Skeletal muscle satellite cell (primary cell): ENCODE measurements around the gene SPATA2L.
"Not testable (repeated sequence)": the region's sequence is repeated elsewhere in the genome, so short reads cannot be mapped to it uniquely, and the experiment has no call there.

Experiments used
- H3K27me3 ChIP-seq: 2 replicates; pipeline ENCODE4 v1.7.0; 2013; ENCODE audit warnings: low read length; ENCODE audit not compliant: control insufficient read depth, insufficient read depth
- H3K36me3 ChIP-seq: 2 replicates; pipeline ENCODE4 v1.7.0; 2013; ENCODE audit warnings: mild to moderate bottlenecking, control low read depth, low read length; ENCODE audit not compliant: insufficient read depth
- H3K4me1 ChIP-seq: 2 replicates; pipeline ENCODE4 v1.7.0; 2013; ENCODE audit warnings: low read length; ENCODE audit not compliant: control insufficient read depth, insufficient read depth
- H3K4me2 ChIP-seq: 2 replicates; pipeline ENCODE4 v1.7.0; 2013; ENCODE audit warnings: mild to moderate bottlenecking, low read length
- H3K4me3 ChIP-seq: 2 replicates; pipeline ENCODE4 v1.7.0; 2013; ENCODE audit warnings: low read length
- H3K9ac ChIP-seq: 2 replicates; pipeline ENCODE4 v1.7.0; 2013; ENCODE audit warnings: mild to moderate bottlenecking, low read depth, low read length, moderate library complexity
- H3K9me3 ChIP-seq: replicated peaks from 2 replicates; pipeline ENCODE4 v1.7.0; 2013; ENCODE audit warnings: mild to moderate bottlenecking, control low read depth, low read length

The SPATA2L gene

DNA sequence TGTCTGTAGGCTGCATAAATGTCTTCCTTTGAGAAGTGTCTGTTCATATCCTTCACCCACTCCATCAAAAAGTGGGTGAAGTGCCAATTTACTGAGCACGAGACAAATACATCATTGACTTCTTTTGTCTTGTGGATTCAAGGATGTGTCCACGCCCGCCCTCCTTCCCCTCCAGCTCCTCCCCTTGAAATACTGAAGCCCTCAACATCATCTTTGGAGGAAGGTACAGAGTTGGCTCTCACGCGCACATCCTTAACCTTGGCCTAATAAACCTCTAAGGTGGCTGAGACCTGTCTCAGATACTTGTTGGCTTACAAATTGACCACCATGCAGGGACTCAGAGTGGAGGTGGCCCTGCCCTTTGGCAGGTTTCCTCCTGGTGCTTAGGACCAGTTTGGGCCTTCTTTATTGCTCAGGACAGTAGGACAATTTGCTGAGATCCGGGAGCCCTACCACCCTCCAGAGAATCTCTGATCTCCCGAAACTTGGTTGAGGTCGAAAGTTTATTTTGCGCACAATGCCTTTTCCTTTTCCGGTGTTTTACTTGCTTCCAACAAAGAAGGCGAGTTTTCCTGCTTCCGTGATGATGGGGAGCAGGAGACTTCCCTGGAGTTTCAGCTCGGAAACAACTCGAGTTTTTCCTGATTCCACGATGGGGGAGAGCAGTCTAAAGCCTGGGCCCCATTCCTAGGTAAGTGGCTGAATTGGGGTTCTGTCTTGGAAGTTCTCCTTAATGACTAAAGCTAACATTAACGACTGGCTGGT is 29.1 kb downstream of the SPATA2L start:
- no peaks in the 10 kb centered on the region for H3K27me3 ChIP-seq
- H3K4me2 ChIP-seq = no peak overlapping the region
- H3K4me3 ChIP-seq = no peak overlapping the region
- no peaks in the 10 kb centered on the region for H3K36me3 ChIP-seq
- no peak overlapping the region for H3K9ac ChIP-seq
- H3K4me1 ChIP-seq = peaks cover 5% of the 10 kb centered on the region
- H3K9me3 ChIP-seq = no peaks in the 10 kb centered on the region

DNA sequence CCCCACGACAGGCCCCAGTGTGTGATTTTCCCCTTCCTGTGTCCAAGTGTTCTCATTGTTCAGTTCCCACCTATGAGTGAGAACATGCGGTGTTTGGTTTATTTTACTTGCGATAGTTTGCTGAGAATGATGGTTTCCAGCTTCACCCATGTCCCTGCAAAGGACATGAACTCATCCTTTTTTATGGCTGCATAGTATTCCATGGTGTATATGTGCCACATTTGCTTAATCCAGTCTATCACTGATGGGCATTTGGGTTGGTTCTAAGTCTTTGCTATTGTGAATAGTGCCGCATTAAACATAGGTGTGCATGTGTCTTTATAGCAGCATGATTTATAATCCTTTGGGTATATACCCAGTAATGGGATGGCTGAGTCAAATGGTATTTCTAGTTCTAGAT is 29.9 kb downstream of the SPATA2L start:
- H3K4me1 ChIP-seq, H3K9me3 ChIP-seq, H3K36me3 ChIP-seq: not testable (repeated sequence)

GRCh38 chr16:89670496-89671431 is 30.7 kb downstream of the SPATA2L start:
- H3K9ac ChIP-seq = no peak overlapping the region
- no peaks in the 10 kb centered on the region for H3K9me3 ChIP-seq

More for the DNA sequence above, 29.9 kb downstream of the SPATA2L start:
- H3K4me3 ChIP-seq, H3K27me3 ChIP-seq, H3K4me2 ChIP-seq, H3K9ac ChIP-seq: not testable (repeated sequence)

GRCh38 chr16:89669755-89670154 is 31.8 kb downstream of the SPATA2L start:
- Histone ChIP-seq H3K9ac (no peak overlapping the region), H3K9me3 (no peaks in the 10 kb centered on the region)

More at GRCh38 chr16:89670496-89671431, 30.7 kb downstream of the SPATA2L start:
- Histone ChIP-seq H3K27me3 (no peaks in the 10 kb centered on the region), H3K4me3 (no peak overlapping the region), H3K4me1 (peaks cover 5% of the 10 kb centered on the region), H3K36me3 (no peaks in the 10 kb centered on the region), H3K4me2 (no peak overlapping the region)

DNA sequence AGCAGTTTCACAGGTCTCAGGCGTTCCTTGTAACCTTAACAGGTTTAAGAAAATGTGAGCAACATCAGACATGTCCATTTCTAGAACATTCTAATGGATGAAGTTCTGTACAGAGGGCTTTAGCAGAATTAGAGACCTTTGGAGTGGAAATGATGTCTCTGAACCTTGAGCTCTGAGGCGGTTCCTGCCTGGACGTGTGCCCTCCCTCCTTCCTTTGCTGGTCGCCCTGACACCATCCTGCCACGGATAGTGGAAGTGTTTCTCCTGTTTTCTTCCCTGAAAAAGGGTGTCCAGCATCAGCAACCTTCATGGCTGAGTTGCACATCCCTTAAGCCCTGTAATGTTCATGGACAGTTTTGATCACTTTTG is 32.7 kb downstream of the SPATA2L start:
- Histone ChIP-seq H3K4me1 (peaks cover 5% of the 10 kb centered on the region), H3K27me3 (no peaks in the 10 kb centered on the region), H3K4me2 (no peak overlapping the region), H3K4me3 (no peak overlapping the region), H3K9me3 (no peaks in the 10 kb centered on the region), H3K9ac (no peak overlapping the region), H3K36me3 (peaks cover 5% of the 10 kb centered on the region)

More at GRCh38 chr16:89669755-89670154, 31.8 kb downstream of the SPATA2L start:
- Histone ChIP-seq H3K27me3 (no peaks in the 10 kb centered on the region), H3K4me3 (no peak overlapping the region), H3K36me3 (no peaks in the 10 kb centered on the region), H3K4me1 (peaks cover 5% of the 10 kb centered on the region), H3K4me2 (no peak overlapping the region)

- Histone ChIP-seq H3K4me1 (peaks cover 5% of the 10 kb centered on the region), H3K4me3 (no peak overlapping the region), H3K36me3 (peaks cover 10% of the 10 kb centered on the region), H3K9me3 (no peaks in the 10 kb centered on the region), H3K4me2 (no peak overlapping the region), H3K27me3 (no peaks in the 10 kb centered on the region), H3K9ac (no peak overlapping the region)
These were observed 33.9 kb downstream of the SPATA2L start for GRCh38 chr16:89667633-89668032.

DNA sequence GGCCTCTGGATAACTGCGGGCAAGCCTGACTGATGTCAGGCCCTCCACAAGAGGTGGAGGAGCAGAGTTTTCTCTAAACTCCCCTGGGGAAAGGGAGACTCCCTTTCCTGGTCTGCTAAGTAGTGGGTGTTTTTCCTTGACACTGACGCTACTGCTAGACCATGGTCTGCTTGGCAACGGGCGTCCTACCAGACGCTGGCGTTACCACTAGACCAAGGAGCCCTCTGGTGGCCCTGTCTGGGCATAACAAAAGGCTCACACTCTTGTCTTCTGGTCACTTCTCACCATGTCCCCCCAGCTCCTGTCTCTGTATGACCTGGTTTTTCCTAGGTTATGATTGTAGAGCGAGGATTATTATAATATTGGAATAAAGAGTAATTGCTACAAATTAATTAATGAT is 34.5 kb downstream of the SPATA2L start:
- H3K4me2 ChIP-seq, H3K4me1 ChIP-seq, H3K27me3 ChIP-seq, H3K9me3 ChIP-seq, H3K4me3 ChIP-seq, H3K9ac ChIP-seq: not testable (repeated sequence)
- H3K36me3 ChIP-seq = peaks cover 10% of the 10 kb centered on the region

- H3K9ac ChIP-seq, H3K4me1 ChIP-seq, H3K4me3 ChIP-seq, H3K9me3 ChIP-seq, H3K27me3 ChIP-seq, H3K4me2 ChIP-seq: not testable (repeated sequence)
- peaks cover 35% of the 10 kb centered on the region for H3K36me3 ChIP-seq
These were observed 37.3 kb downstream of the SPATA2L start for GRCh38 chr16:89664238-89664637.

GRCh38 chr16:89661215-89661614 is 40.3 kb downstream of the SPATA2L start:
- no peak overlapping the region for H3K4me2 ChIP-seq
- H3K9ac ChIP-seq = no peak overlapping the region
- no peaks in the 10 kb centered on the region for H3K27me3 ChIP-seq
- no peak overlapping the region for H3K4me3 ChIP-seq
- H3K4me1 ChIP-seq = peaks cover 13% of the 10 kb centered on the region
- H3K36me3 ChIP-seq = peaks cover 35% of the 10 kb centered on the region
- H3K9me3 ChIP-seq = no peaks in the 10 kb centered on the region

GRCh38 chr16:89660146-89660545 is 41.4 kb downstream of the SPATA2L start:
- Histone ChIP-seq H3K27me3 (no peaks in the 10 kb centered on the region), H3K4me3 (no peak overlapping the region), H3K36me3 (peaks cover 35% of the 10 kb centered on the region), H3K4me2 (no peak overlapping the region), H3K9ac (no peak overlapping the region), H3K9me3 (no peaks in the 10 kb centered on the region), H3K4me1 (peaks cover 13% of the 10 kb centered on the region)

- Histone ChIP-seq H3K9ac (peak overlapping the region; percentile 95), H3K36me3 (peaks cover 31% of the 10 kb centered on the region), H3K4me2 (peak overlapping the region; percentile 91), H3K9me3 (no peaks in the 10 kb centered on the region), H3K27me3 (no peaks in the 10 kb centered on the region), H3K4me3 (peak overlapping the region; percentile 97), H3K4me1 (peaks cover 13% of the 10 kb centered on the region)
These were observed 43.2 kb downstream of the SPATA2L start for GRCh38 chr16:89658221-89658879.
